HepG2 (cell line): ENCODE measurements around the gene FCN3. TPM values are rescaled to one million over a fixed set of nuclear protein-coding genes. Genes with fewer than 3 reads are reported as not detected.

Experiments used
- ATAC-seq: fragments of 200-7000 bp; cut with Tn5 transposase; 3 replicates; pipeline ENCODE4 v1.9.1; 2020; ENCODE audit warnings: mild to moderate bottlenecking, moderate library complexity
- BruUV-seq: library from RNA; stranded (reverse); fragments of 400-500 nt; replicated peaks from 2 replicates; lab custom pipeline; 2021; lab: Mats Ljungman, UMichigan
- CTCF ChIA-PET: fragments of 300-600 bp; formaldehyde crosslinking; extraction: SDS; loops from one replicate; lab custom pipeline; 2021; ENCODE audit warnings: low total read pairs, inconsistent platforms, low intra/inter-chr PET ratio; lab: Yijun Ruan, JAX
- POLR2A ChIA-PET: fragments of 350-600 bp; sonication (Branson Sonifier 250); formaldehyde crosslinking; loops from one replicate; lab custom pipeline; 2020; ENCODE audit warnings: antibody characterized with exemption, inconsistent platforms; lab: Yijun Ruan, JAX
- DNase-seq: peaks from one replicate; pipeline ENCODE4 v3.0.0-alpha.2; 2015; ENCODE audit warnings: low spot score
- FAIRE-seq: peaks from 3 replicates; lab custom pipeline; 2011; peaks lifted over from hg19 to GRCh38; lab: Jason Lieb, UNC
- H2AFZ ChIP-seq: one replicate; pipeline ENCODE4 v1.6.1; 2011; ENCODE audit warnings: low read length, inconsistent platforms
- H3K27ac ChIP-seq: fragments of 300-600 bp; 3 replicates; pipeline ENCODE4 v1.8.0; 2011; ENCODE audit warnings: mixed run types, mild to moderate bottlenecking, mixed read lengths, low read length, inconsistent platforms; ENCODE audit not compliant: insufficient read depth; ENCODE audit errors: extremely low read length
- H3K27me3 ChIP-seq, 2 experiments: fragments of 200-600 bp in 1 of 2; 2 replicates in 1 of 2; 3 replicates in 1 of 2; pipeline versions ENCODE4 v1.6.0 to v1.8.0; 2011; ENCODE audit warnings: low read length in 2 of 2, mild to moderate bottlenecking in 2 of 2, moderate library complexity in 2 of 2, inconsistent platforms in 1 of 2; ENCODE audit not compliant: insufficient read depth in 2 of 2, control insufficient read depth in 1 of 2
- H3K36me3 ChIP-seq, 2 experiments: fragments of 200-600 bp in 1 of 2; replicated peaks in 1 of 2; 2 replicates in 1 of 2; 3 replicates in 1 of 2; pipeline versions ENCODE4 v1.5.1 to v1.8.0; 2011; ENCODE audit warnings: low read length in 2 of 2, inconsistent platforms in 1 of 2; ENCODE audit not compliant: insufficient read depth in 2 of 2, control insufficient read depth in 1 of 2
- H3K4me1 ChIP-seq: 2 replicates; pipeline ENCODE4 v1.5.1; 2012; ENCODE audit warnings: low read length, inconsistent platforms; ENCODE audit not compliant: insufficient read depth
- H3K4me2 ChIP-seq: 2 replicates; pipeline ENCODE4 v1.6.0; 2011; ENCODE audit warnings: low read depth, low read length, inconsistent platforms
- H3K4me3 ChIP-seq, 3 experiments: fragments of 200-600 bp in 1 of 3; sonication (generic), shearing (Covaris generic) in 1 of 3; replicated peaks in 1 of 3; 2 replicates each; pipeline ENCODE4 v1.5.1; 2011 to 2016; ENCODE audit warnings: low read length in 3 of 3, inconsistent platforms in 2 of 3, low read depth in 2 of 3, mild to moderate bottlenecking in 2 of 3, control low read depth in 1 of 3, mixed read lengths in 1 of 3; ENCODE audit not compliant: insufficient read depth in 1 of 3
- H3K79me2 ChIP-seq: one replicate; pipeline ENCODE4 v1.6.1; 2011; ENCODE audit warnings: low read length, inconsistent platforms; ENCODE audit not compliant: insufficient read depth
- H3K9ac ChIP-seq: 2 replicates; pipeline ENCODE4 v1.6.0; 2011; ENCODE audit warnings: mild to moderate bottlenecking, low read depth, low read length, inconsistent platforms; ENCODE audit not compliant: insufficient read depth
- H3K9me3 ChIP-seq: 2 replicates; pipeline ENCODE4 v1.5.1; 2012; ENCODE audit warnings: mild to moderate bottlenecking, low read length
- H4K20me1 ChIP-seq: 2 replicates; pipeline ENCODE4 v1.6.0; 2011; ENCODE audit warnings: inconsistent platforms, mild to moderate bottlenecking, low read length, moderate library complexity; ENCODE audit not compliant: insufficient read depth
- BRD4 ChIP-seq: sonication (generic); formaldehyde crosslinking; IDR thresholded peaks from 2 replicates; pipeline ENCODE4 v1.4.0; 2020; ENCODE audit warnings: missing genetic modification reagents
- KDM5B ChIP-seq: sonication (generic); formaldehyde crosslinking; IDR thresholded peaks from 2 replicates; pipeline ENCODE4 v1.4.0; 2020; ENCODE audit warnings: missing genetic modification reagents, mild to moderate bottlenecking, borderline replicate concordance
- NR2F6 ChIP-seq, 2 experiments: IDR thresholded peaks; 2 replicates each; pipeline ENCODE4 v1.6.1; 2016; ENCODE audit warnings: antibody characterized with exemption in 1 of 2, mild to moderate bottlenecking in 1 of 2
- POLR2AphosphoS5 ChIP-seq: IDR thresholded peaks from 2 replicates; pipeline ENCODE4 v1.6.1; 2012; ENCODE audit warnings: low read depth, low read length
- RXRA ChIP-seq: sonication (generic); formaldehyde crosslinking; IDR thresholded peaks from 2 replicates; pipeline ENCODE4 v1.5.1; 2020; ENCODE audit warnings: missing genetic modification reagents
- SP4 ChIP-seq: sonication (generic); formaldehyde crosslinking; IDR thresholded peaks from 2 replicates; pipeline ENCODE4 v1.8.1; 2023; ENCODE audit warnings: mild to moderate bottlenecking, missing genetic modification reagents
- SPEN ChIP-seq: sonication (generic); formaldehyde crosslinking; IDR thresholded peaks from 2 replicates; pipeline ENCODE4 v1.5.1; 2020; ENCODE audit warnings: low read depth, mild to moderate bottlenecking, missing genetic modification reagents
- TAF1 ChIP-seq: sonication (generic); formaldehyde crosslinking; IDR thresholded peaks from 2 replicates; pipeline ENCODE4 v1.4.0; 2020; ENCODE audit warnings: missing genetic modification reagents
- TFDP1 ChIP-seq: IDR thresholded peaks from 2 replicates; pipeline ENCODE4 v1.6.1; 2016; ENCODE audit warnings: missing compliant biosample characterization, missing genetic modification reagents, borderline replicate concordance
- TIGD3 ChIP-seq: sonication (generic); formaldehyde crosslinking; IDR thresholded peaks from 2 replicates; pipeline ENCODE4 v1.5.1; 2020; ENCODE audit warnings: mild to moderate bottlenecking, missing genetic modification reagents, borderline replicate concordance
- WIZ ChIP-seq: sonication (generic); formaldehyde crosslinking; IDR thresholded peaks from 2 replicates; pipeline ENCODE4 v1.5.1; 2020; ENCODE audit warnings: mild to moderate bottlenecking, missing genetic modification reagents
- ZFP62 ChIP-seq: sonication (generic); formaldehyde crosslinking; IDR thresholded peaks from 2 replicates; pipeline ENCODE4 v1.4.0; 2020; ENCODE audit warnings: missing genetic modification reagents
- ZMYM2 ChIP-seq: sonication (generic); formaldehyde crosslinking; IDR thresholded peaks from 2 replicates; pipeline ENCODE4 v1.8.0; 2022; ENCODE audit warnings: mild to moderate bottlenecking, missing genetic modification reagents
- ZNF501 ChIP-seq: sonication (generic); formaldehyde crosslinking; IDR thresholded peaks from 2 replicates; pipeline ENCODE4 v1.5.1; 2020; ENCODE audit warnings: mild to moderate bottlenecking, moderate library complexity, missing genetic modification reagents
- ZNF7 ChIP-seq: IDR thresholded peaks from 2 replicates; pipeline ENCODE4 v1.6.1; 2016; ENCODE audit warnings: missing biosample characterization, missing genetic modification reagents
- ZNF713 ChIP-seq: sonication (generic); formaldehyde crosslinking; IDR thresholded peaks from 2 replicates; pipeline ENCODE4 v1.4.0; 2020; ENCODE audit warnings: mild to moderate bottlenecking, missing genetic modification reagents
- ZNF792 ChIP-seq: IDR thresholded peaks from 2 replicates; pipeline ENCODE4 v1.6.1; 2016
- ZNF850 ChIP-seq: sonication (generic); formaldehyde crosslinking; conservative IDR thresholded peaks from 2 replicates; pipeline ENCODE4 v1.9.0; 2021; ENCODE audit warnings: mild to moderate bottlenecking, missing genetic modification reagents
- WGBS: methylation state at CpG from one replicate; pipeline ENCODE4 v1.1.6; 2017; ENCODE audit warnings: low lambda C conversion rate; 5-methylcytosine and 5-hydroxymethylcytosine counted together
- in situ Hi-C: cut with HindIII; loops from 2 replicates; pipeline ENCODE4 v1.10.0; 2017; ENCODE audit warnings: low pct_unique_long_range_greater_than_20kb; ENCODE audit not compliant: extremely low pct_ligation_motif_present
- intact Hi-C: fragments of 100-400 bp; cut with micrococcal nuclease; formaldehyde crosslinking; loops from one replicate; pipeline ENCODE4 v1.10.0; 2022; ENCODE audit not compliant: unreplicated experiment
- polyA plus RNA-seq, 8 experiments: library from polyadenylated mRNA; depleted of rRNA in 3 of 8; stranded (reverse) in 7 of 8; unstranded in 1 of 8; fragments of >200 nt; fragmentation: Illumina TruSeq in 4 of 8; extraction: Trizol in 4 of 8; gene quantifications; 2 replicates each; pipeline versions ENCODE4 v1.2.1 to v1.2.3, GENCODE V29; 2011 to 2016; ENCODE audit warnings: low read depth in 4 of 8, missing spikeins in 1 of 8, mixed read lengths in 1 of 8; ENCODE audit not compliant: insufficient read depth in 1 of 8
- total RNA-seq, 5 experiments: library from RNA; depleted of rRNA; stranded (reverse); fragments of >200 nt; fragmentation: Illumina TruSeq; extraction: Trizol; gene quantifications; 2 replicates each; pipeline ENCODE4 v1.2.3, GENCODE V29; 2016; ENCODE audit warnings: low read depth in 1 of 5
- TF ChIP-seq, protein P1 (sequence below): sonication (generic); formaldehyde crosslinking; IDR thresholded peaks from 2 replicates; pipeline ENCODE4 v1.8.1; 2022; ENCODE audit warnings: low read depth, mild to moderate bottlenecking, missing genetic modification reagents
- TF ChIP-seq, protein P2 (sequence below): sonication (generic); formaldehyde crosslinking; IDR thresholded peaks from 2 replicates; pipeline ENCODE4 v1.8.0; 2022; ENCODE audit warnings: missing genetic modification reagents, mild to moderate bottlenecking, borderline replicate concordance

Gene FCN3
- total and polyA plus RNA-seq, 2 of the 13 experiments (the other 11 are each of a cell fraction or from before 2014, with no cell fraction given): not detected

- 20% methylated on average over 3 of the region's 8 CpGs for WGBS
- in situ Hi-C loops: no loop called here
- DNase-seq: no peak
- ChIA-PET POLR2A (interaction anchor here (2.0 to 3.2 kb wide), 2 partner anchors 18 to 25 kb away, joined by 6 to 20 read pairs; partner anchors contain the start of gene SYTL1), CTCF (no interaction called here)
- H3K4me2 ChIP-seq: peak overlapping the region; percentile 84
- no peaks in the 10 kb centered on the region for H3K9me3 ChIP-seq
- peak overlapping the region; percentile 66; the same call in 1 of the 2 replicates for H3K9ac ChIP-seq
- peaks cover 27% of the 10 kb centered on the region for H3K4me1 ChIP-seq
- H3K4me3 ChIP-seq: peak overlapping the region; percentile 64 to 84 (median 84)
- H3K27me3 ChIP-seq: peaks cover 3 to 16% of the 10 kb centered on the region in 2 experiments; a peak in 3 of 5 replicates
- BruUV-seq: no TSS peak
- FAIRE-seq: no peak
- H4K20me1 ChIP-seq: no peaks in the 10 kb centered on the region
- H3K36me3 ChIP-seq: no peaks in the 10 kb centered on the region
- no peaks in the 10 kb centered on the region for H3K79me2 ChIP-seq
- H3K27ac ChIP-seq: no peak overlapping the region
- peak overlapping the region; percentile 58 for H2AFZ ChIP-seq
- peak; percentile 25 for ATAC-seq
- intact Hi-C loops: no loop called here
- TF ChIP-seq RXRA (CRISPR knock-in tag): 0 out of 2 replicates have a peak, but pooled peaks have one; percentile 15
- no peak for TF ChIP-seq SPEN (CRISPR knock-in tag)
- TF ChIP-seq POLR2AphosphoS5: no peak
- TF ChIP-seq ZNF792 (CRISPR knock-in tag): no peak
- no peak for TF ChIP-seq ZFP62
- 0 out of 2 replicates have a peak, but pooled peaks have one; percentile 3 for TF ChIP-seq TFDP1 (CRISPR knock-in tag)
- TF ChIP-seq, protein P1, sequence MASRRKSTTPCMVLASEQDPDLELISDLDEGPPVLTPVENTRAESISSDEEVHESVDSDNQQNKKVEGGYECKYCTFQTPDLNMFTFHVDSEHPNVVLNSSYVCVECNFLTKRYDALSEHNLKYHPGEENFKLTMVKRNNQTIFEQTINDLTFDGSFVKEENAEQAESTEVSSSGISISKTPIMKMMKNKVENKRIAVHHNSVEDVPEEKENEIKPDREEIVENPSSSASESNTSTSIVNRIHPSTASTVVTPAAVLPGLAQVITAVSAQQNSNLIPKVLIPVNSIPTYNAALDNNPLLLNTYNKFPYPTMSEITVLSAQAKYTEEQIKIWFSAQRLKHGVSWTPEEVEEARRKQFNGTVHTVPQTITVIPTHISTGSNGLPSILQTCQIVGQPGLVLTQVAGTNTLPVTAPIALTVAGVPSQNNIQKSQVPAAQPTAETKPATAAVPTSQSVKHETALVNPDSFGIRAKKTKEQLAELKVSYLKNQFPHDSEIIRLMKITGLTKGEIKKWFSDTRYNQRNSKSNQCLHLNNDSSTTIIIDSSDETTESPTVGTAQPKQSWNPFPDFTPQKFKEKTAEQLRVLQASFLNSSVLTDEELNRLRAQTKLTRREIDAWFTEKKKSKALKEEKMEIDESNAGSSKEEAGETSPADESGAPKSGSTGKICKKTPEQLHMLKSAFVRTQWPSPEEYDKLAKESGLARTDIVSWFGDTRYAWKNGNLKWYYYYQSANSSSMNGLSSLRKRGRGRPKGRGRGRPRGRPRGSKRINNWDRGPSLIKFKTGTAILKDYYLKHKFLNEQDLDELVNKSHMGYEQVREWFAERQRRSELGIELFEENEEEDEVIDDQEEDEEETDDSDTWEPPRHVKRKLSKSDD (CRISPR knock-in tag): no peak
- no peak for TF ChIP-seq KDM5B (CRISPR knock-in tag)
- TF ChIP-seq SP4: no peak
- TF ChIP-seq WIZ (CRISPR knock-in tag): no peak
- TF ChIP-seq ZNF7 (CRISPR knock-in tag): peak; percentile 71
- peak; percentile 58; the same call in 1 of the 2 replicates for TF ChIP-seq NR2F6 (IDR thresholded peaks at IDR 0.05)
- no peak; the same call in 1 of the 2 replicates for TF ChIP-seq NR2F6 (CRISPR knock-in tag; IDR thresholded peaks at IDR 0.05)
- TF ChIP-seq TIGD3 (CRISPR knock-in tag): no peak
- no peak for TF ChIP-seq ZMYM2
- TF ChIP-seq BRD4 (CRISPR knock-in tag): no peak; the same call in 1 of the 2 replicates
- no peak for TF ChIP-seq ZNF713 (CRISPR knock-in tag)
- TF ChIP-seq, protein P2, sequence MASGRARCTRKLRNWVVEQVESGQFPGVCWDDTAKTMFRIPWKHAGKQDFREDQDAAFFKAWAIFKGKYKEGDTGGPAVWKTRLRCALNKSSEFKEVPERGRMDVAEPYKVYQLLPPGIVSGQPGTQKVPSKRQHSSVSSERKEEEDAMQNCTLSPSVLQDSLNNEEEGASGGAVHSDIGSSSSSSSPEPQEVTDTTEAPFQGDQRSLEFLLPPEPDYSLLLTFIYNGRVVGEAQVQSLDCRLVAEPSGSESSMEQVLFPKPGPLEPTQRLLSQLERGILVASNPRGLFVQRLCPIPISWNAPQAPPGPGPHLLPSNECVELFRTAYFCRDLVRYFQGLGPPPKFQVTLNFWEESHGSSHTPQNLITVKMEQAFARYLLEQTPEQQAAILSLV (CRISPR knock-in tag): no peak
- no peak for TF ChIP-seq ZNF850 (CRISPR knock-in tag)
- TF ChIP-seq ZNF501 (CRISPR knock-in tag): peak; percentile 52; the same call in 1 of the 2 replicates
- 0 out of 2 replicates have a peak, but pooled peaks have one; percentile 37 for TF ChIP-seq TAF1 (CRISPR knock-in tag)
Measured at GRCh38 chr1:27367160-27367650, 7.4 kb downstream of the FCN3 start.
